Activated T-helper 2 cell treated with anti-CD3 and anti-CD28 coated beads, Interferon-gamma antibody, Interleukin-2, Interleukin-4, amounts not matched to agents 10 μg/mL and 5 μg/mL and 100 μg/mL, durations not matched to agents 14 hours and 24 hours and 36 hours (primary cell): ENCODE data around the gene CUX1. TPM values are rescaled to one million over a fixed set of nuclear protein-coding genes. Genes with fewer than 3 reads are reported as not detected.

Source experiments
- DNase-seq: peaks from one replicate; pipeline ENCODE4 v3.0.0; 2021; ENCODE audit warnings: low spot score
- H3K27ac Mint-ChIP-seq: one replicate; pipeline ENCODE4 v1.8.0; 2021; ENCODE audit warnings: mixed read lengths
- H3K27me3 Mint-ChIP-seq: one replicate; pipeline ENCODE4 v1.8.0; 2021; ENCODE audit warnings: low read depth, mixed read lengths
- H3K36me3 Mint-ChIP-seq: one replicate; pipeline ENCODE4 v1.8.0; 2021; ENCODE audit warnings: low read depth, mixed read lengths
- H3K4me1 Mint-ChIP-seq: one replicate; pipeline ENCODE4 v1.8.0; 2021; ENCODE audit warnings: low read depth, mixed read lengths
- H3K4me3 Mint-ChIP-seq: one replicate; pipeline ENCODE4 v1.8.0; 2021; ENCODE audit warnings: low read depth, mild to moderate bottlenecking, moderate library complexity, mixed read lengths
- H3K9me3 Mint-ChIP-seq: one replicate; pipeline ENCODE4 v1.8.0; 2021; ENCODE audit warnings: mixed read lengths
- intact Hi-C: fragments of 100-400 bp; cut with micrococcal nuclease; formaldehyde crosslinking; loops from one replicate; pipeline ENCODE4 v1.15.1; 2023
- total RNA-seq: library from RNA; stranded (reverse); gene quantifications from 2 replicates; pipeline ENCODE4 v1.2.3, GENCODE V29; 2022

The CUX1 gene
- total RNA-seq, 1 donor from 2014 or later, result 31.5 TPM

DNA sequence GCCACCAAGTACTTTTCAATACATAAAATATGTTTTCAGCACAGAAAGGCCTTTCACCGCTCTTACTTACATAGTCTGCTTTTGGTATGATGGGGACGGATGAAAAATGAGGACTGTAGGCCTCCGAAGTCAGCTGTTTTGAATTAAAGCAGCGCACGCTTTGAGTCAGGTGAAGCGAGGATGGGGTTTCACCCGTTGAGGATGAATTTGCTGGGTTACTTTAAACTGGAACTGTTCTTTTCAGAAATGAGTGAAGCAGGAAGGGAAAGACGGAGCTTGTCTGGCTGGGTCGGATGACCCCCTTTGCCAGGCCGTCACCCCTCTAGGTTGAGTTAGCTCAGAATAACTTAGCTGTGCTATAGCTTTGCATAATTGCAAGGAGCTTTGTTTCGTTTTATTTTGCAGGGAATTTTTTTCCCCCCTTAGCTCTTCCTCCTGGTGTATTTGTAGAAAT, 40.0 kb downstream of the CUX1 start:
- H3K27ac Mint-ChIP-seq, result peak overlapping the region; percentile 99
- intact Hi-C loops, result loop anchor here (1.0 to 2.0 kb wide), 2 partner anchors 43 to 115 kb away; no protein-coding TSS in a partner anchor
- no peaks in the 10 kb centered on the region for H3K9me3 Mint-ChIP-seq
- H3K27me3 Mint-ChIP-seq, result no peaks in the 10 kb centered on the region
- peak overlapping the region; percentile 90 for H3K4me3 Mint-ChIP-seq
- DNase-seq, result no peak
- no peaks in the 10 kb centered on the region for H3K36me3 Mint-ChIP-seq
- H3K4me1 Mint-ChIP-seq, result peaks cover 27% of the 10 kb centered on the region

DNA sequence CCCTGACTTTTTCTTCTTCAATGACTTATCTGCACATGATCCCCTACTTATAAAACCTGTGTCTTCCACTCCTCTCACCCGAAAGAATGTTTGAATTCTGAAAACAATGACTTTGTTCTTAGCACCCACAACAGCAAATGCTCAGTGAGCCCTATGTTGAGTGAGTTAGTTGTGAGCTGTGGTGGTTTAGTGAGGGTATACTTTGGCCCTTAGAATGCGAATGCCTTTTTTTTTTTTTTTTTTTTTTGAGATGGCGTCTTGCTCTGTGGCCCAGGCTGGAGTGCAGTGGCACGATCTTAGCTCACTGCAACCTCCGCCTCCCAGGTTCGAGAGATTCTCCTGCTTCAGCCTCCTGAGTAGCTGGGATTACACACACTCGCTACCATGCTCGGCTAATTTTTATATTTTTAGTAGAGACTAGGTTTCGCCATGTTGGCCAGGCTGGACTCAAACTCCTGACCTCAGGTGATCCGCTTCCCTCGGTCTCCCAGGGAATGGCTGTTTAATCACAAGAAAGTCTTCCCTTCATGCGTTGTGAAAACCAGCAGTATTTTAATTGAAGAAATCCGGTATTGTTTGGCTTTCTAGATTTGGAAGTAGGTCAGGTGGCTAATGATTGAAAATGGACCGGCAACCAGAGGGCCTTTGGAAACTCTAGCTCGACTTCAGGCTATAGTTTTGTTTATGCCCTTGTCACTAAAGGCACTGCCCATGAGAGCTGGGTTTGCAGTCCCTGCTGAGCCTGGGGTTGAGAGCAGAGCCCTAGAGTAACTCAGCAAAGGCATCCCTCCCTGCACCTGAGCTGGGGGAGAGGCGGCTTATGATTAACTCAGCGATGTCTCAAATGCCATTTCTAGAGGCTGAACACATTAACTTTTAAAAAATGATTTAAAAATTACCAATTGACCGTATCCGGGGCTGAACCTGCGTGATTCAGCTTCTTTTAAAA, 41.3 kb downstream of the CUX1 start:
- no peak overlapping the region for H3K27ac Mint-ChIP-seq
- H3K36me3 Mint-ChIP-seq, result no peaks in the 10 kb centered on the region
- no peaks in the 10 kb centered on the region for H3K9me3 Mint-ChIP-seq
- no peak overlapping the region for H3K4me3 Mint-ChIP-seq
- DNase-seq, result no peak
- intact Hi-C loops, result no loop called here
- H3K4me1 Mint-ChIP-seq, result peaks cover 27% of the 10 kb centered on the region
- no peaks in the 10 kb centered on the region for H3K27me3 Mint-ChIP-seq

DNA sequence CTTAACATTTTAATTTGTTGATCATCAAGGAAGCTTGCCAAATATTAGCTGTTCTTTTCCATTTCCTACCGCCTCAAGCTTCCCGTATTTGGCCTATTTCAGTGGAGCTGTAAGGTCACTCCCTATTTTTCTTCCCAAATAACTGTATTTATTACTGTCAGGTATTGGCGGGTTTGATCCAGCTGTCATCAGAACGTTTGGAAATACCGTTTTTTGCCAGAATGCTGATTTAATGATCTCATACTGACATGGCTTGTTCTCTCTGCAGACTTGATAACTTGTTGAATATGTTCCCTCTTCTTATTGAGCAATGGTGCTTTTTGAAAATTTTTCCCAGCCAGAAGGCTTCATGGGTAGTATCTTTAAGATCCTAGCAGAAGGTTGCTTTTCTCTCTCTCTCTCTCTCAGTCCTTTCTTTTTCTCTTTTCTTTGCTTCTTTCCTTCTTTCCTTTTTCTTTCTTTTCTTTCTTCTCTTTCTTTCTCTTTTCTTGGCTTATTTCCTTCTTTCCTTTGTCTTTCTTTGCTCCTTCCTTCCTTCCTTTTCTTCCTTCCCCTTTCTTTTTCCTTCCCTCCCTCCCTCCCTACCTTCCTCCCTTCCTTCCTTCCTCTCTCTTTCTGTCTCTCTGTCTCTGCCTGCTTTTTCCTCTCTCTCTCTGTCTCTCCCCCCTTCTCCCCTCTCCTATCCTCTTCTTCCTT, 42.1 kb downstream of the CUX1 start:
- Mint-ChIP-seq H3K27ac (no peak overlapping the region), H3K36me3 (no peaks in the 10 kb centered on the region), H3K4me3 (no peak overlapping the region), H3K27me3 (no peaks in the 10 kb centered on the region), H3K4me1 (peaks cover 23% of the 10 kb centered on the region), H3K9me3 (no peaks in the 10 kb centered on the region)
- DNase-seq, result no peak
- intact Hi-C loops, result no loop called here

DNA sequence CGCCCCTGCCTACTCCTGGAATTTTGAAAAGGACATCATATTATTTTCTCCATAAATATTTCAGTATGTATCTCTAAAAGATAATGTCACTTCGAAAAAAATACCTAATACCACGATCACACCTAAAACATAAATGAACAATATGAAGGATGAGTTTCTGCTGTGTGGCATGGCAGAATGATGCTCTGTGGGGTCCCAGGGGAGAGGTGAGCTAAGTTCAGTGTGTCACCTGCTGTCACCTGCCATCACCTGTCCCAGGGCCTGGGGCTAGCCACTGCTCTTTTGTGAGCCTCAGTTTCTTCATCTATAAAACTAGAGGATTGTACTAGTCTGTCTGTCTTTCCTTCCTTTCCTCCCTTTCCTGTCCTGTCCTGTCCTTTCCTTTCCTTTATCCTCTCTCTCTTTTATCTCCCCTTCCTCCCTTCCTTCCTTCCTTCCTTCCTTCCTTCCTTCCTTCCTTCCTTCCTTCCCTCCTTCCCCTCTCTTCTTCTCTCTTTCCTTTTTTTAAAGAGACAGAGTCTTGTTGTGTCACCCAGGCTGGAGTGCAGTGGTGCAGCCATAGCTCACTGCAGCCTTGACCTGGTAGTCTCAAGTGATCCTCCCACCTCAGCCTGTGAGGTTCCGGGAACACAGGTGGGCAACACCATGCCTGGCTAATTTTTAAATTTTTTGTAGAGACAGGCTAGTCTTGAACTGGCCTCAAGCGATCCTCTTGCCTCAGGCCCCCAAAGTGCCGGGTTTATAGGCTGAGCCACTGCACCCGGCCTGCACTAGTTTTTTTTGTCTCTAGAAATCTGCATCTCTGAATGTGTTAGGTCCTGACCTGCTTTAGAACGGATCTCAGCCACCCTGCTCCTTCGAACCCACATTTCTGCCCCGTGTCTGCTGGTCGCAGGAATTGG, 43.1 kb downstream of the CUX1 start:
- Mint-ChIP-seq H3K9me3 (no peaks in the 10 kb centered on the region), H3K27me3 (no peaks in the 10 kb centered on the region), H3K4me1 (peaks cover 17% of the 10 kb centered on the region), H3K4me3 (no peak overlapping the region), H3K27ac (no peak overlapping the region), H3K36me3 (no peaks in the 10 kb centered on the region)
- no peak for DNase-seq
- intact Hi-C loops, result no loop called here

DNA sequence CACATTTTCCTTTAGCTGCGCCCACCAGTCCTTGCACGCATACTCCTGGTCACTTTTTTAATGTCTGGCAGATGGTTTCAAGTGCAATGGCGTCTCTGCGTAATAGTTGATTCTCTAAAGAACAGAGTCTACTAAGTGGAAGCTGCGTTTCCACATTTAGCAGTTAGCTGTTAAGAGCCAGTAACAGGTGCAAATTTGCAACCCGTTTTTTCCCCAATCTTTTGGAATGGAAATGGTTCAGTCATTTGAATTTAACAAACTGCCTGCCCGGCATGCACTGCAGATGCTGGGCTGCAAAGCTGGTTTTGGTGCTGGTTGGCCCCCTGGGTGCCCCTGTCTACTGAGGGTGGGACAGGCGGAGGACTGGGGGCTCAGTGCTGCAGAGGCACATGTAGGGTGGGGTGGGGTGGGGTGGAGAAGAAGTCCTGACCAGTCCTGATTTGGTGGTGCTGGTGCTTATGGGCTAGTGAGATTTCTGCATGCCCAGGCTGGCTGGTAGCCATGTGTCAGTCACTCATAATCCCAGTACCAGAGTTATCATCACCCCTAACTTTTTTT, 43.9 kb downstream of the CUX1 start:
- no peaks in the 10 kb centered on the region for H3K9me3 Mint-ChIP-seq

DNA sequence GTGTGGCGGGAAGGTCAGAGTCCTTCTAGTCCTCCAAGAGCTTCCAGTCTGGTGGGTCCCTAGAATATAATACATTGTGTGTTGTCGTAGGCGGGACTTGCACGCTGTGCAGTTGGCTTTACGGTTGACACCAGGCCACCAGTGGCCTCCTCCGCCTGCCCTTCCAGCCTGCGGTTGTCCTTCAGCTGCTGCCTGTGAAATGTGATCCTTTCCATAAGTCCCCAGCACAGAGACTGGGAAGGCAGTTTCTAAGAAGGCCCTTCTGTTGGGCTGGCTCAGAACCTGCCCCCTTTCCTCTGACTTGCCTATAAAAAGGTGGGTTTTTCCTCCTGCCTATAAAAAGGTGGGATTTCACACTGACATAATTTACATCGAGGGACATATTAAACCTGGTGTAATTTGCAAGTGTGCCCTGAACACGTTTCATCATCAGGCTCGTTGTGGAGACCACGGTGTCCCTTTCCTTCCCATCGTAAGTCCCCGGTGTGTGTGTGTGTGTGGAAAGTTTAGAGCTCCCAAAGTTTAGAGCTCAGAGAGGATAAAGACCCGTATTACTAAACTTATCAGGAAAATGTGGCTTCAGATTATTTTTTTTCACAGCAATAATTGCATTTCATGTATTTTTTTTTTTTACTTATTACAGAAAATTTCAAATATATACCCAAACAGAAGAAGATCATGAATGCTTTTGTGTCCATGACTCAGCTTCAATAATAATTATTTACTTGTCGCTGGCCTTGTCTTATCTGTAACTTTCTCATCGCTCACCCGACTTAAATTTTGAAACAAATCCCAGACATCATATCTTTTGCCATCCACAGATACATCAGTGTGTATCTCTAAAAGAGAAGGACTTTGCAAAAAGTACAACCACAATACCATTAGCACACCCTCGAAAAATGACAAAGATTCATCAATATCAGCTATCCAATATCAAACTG, 45.1 kb downstream of the CUX1 start:
- Mint-ChIP-seq H3K27me3 (no peaks in the 10 kb centered on the region), H3K9me3 (no peaks in the 10 kb centered on the region), H3K4me1 (peaks cover 4% of the 10 kb centered on the region), H3K36me3 (no peaks in the 10 kb centered on the region), H3K4me3 (no peak overlapping the region), H3K27ac (no peak overlapping the region)
- no peak for DNase-seq
- intact Hi-C loops, result no loop called here

More for the DNA sequence above, 43.9 kb downstream of the CUX1 start:
- Mint-ChIP-seq H3K4me3 (no peak overlapping the region), H3K4me1 (peaks cover 15% of the 10 kb centered on the region), H3K27ac (no peak overlapping the region), H3K36me3 (no peaks in the 10 kb centered on the region), H3K27me3 (no peaks in the 10 kb centered on the region)
- intact Hi-C loops, result no loop called here
- DNase-seq, result no peak

DNA sequence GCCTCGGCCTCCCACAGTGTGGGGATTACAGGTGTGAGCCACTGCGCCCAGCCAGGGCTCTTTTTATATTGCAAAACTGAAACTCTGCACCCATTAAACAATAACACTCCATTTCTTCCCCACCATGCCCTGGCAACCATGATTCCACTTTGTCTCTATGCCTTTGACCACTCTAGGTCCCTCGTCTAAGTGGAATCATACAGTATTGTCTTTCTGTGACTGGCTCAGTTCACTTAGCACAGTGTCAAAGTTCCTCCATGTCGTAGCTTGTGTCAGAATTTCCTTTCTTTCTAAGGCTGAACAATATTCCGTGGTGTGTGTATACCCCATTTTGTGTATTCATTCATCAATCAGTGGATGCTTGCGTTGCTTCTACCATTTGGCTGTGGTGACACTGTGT, 46.2 kb downstream of the CUX1 start:
- Mint-ChIP-seq H3K9me3 (no peaks in the 10 kb centered on the region), H3K36me3 (no peaks in the 10 kb centered on the region), H3K4me3 (no peak overlapping the region), H3K4me1 (no peaks in the 10 kb centered on the region), H3K27me3 (no peaks in the 10 kb centered on the region), H3K27ac (no peak overlapping the region)
- DNase-seq, result no peak
- intact Hi-C loops, result no loop called here

DNA sequence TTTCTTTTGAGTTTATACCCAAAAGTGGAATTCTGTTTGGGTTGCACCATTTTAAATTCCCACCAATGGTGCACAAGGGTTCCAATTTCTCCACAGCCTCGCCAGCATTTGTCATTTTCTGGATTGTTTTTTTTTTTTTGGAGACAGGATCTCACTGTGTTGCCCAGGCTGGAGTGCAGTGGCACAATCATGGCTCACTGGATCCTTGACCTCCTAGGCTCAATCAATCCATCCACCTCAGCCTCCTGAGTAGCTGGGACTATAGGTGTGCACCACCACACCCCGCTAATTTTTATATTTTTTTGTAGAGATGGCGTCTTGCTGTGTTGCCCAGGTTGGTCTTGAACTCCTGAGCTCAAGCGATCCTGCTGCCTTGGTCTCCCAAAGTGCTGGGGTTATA, 46.6 kb downstream of the CUX1 start:
- no peak overlapping the region for H3K27ac Mint-ChIP-seq
- no peak overlapping the region for H3K4me3 Mint-ChIP-seq
- no peaks in the 10 kb centered on the region for H3K36me3 Mint-ChIP-seq
- no peaks in the 10 kb centered on the region for H3K27me3 Mint-ChIP-seq
- H3K4me1 Mint-ChIP-seq, result peaks cover under 1% of the 10 kb centered on the region
- no peak for DNase-seq
- intact Hi-C loops, result no loop called here
- no peaks in the 10 kb centered on the region for H3K9me3 Mint-ChIP-seq

DNA sequence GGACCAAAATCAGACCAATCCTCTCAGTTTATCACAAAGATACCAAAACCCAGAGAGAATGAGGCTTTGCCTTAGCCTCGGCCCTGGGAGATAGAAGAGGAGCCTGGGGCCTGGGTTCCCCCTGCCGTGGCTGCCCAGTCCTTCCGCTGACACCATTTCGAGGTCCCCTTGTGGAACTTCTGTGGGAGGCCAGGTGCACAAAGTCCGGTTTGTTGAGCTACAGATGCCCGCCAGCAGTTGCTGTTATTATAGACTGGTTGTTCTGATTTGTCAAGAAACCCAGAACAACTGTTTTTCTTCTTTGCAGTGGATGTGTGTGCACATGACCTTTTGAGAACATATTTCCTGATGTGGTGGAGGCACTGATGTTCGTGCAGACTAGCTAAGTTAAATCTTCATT, 47.6 kb downstream of the CUX1 start:
- DNase-seq, result no peak
- H3K4me1 Mint-ChIP-seq, result peaks cover 2% of the 10 kb centered on the region
- no peaks in the 10 kb centered on the region for H3K27me3 Mint-ChIP-seq
- H3K27ac Mint-ChIP-seq, result no peak overlapping the region
- H3K9me3 Mint-ChIP-seq, result no peaks in the 10 kb centered on the region
- intact Hi-C loops, result no loop called here
- H3K36me3 Mint-ChIP-seq, result no peaks in the 10 kb centered on the region
- H3K4me3 Mint-ChIP-seq, result no peak overlapping the region

DNA sequence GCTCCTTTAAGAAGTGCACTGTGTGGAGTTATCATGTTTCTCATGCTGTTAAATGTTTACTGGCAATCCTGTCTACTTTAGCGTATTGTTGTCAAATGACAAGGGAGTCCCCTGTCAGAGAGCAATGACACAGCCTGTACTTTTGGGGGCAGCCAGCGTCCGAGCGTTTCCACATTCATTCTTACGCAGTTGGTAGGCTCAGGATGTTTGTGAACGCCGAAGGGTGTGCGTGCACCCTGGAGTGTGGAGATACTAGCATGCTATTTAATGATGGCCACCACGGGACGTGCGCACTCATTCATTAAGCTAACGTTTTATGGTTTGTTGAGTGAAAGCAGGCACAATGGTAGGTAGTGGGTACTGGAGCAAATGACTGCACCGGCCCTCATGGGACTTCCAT, 48.0 kb downstream of the CUX1 start:
- intact Hi-C loops, result no loop called here
- Mint-ChIP-seq H3K4me3 (no peak overlapping the region), H3K27me3 (no peaks in the 10 kb centered on the region), H3K27ac (no peak overlapping the region), H3K36me3 (no peaks in the 10 kb centered on the region), H3K9me3 (no peaks in the 10 kb centered on the region), H3K4me1 (peaks cover 2% of the 10 kb centered on the region)
- DNase-seq, result no peak

DNA sequence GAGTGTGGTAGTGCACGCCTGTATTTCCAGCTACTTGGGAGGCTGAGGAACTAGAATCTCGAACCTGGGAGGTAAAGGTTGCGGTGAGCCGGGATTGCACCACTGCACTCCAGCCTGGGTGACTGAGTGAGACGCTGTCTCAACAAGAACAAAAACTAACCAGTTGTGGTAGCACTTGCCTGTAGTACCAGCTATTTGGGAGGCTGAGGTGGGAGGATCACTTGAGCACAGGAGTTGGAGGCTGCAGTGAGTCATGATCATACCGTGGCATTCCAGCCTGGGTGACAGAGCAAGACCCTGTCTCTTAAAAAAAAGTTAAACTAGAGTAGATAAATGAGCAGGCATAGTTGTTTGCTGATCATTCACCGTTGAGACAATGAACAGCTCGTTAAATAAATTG, 48.9 kb downstream of the CUX1 start:
- no peak overlapping the region for H3K4me3 Mint-ChIP-seq

More for the DNA sequence above, 48.9 kb downstream of the CUX1 start:
- H3K4me1 Mint-ChIP-seq, result peaks cover 2% of the 10 kb centered on the region
- intact Hi-C loops, result no loop called here
- H3K27me3 Mint-ChIP-seq, result no peaks in the 10 kb centered on the region
- H3K36me3 Mint-ChIP-seq, result no peaks in the 10 kb centered on the region
- no peak for DNase-seq
- H3K27ac Mint-ChIP-seq, result no peak overlapping the region
- no peaks in the 10 kb centered on the region for H3K9me3 Mint-ChIP-seq
